HG03460 (cell line): ENCODE results near the gene STOX1.
A peak's percentile ranks its signal among the peaks of the same experiment; 100 is the strongest.
"Not testable (repeated sequence)": the region's sequence is repeated elsewhere in the genome, so short reads cannot be mapped to it uniquely, and the experiment has no call there.

ENCODE experiments used
- ATAC-seq: cut with Tn5 transposase; IDR thresholded peaks from one replicate; pipeline ENCODE4 v1.9.1; 2021; ENCODE audit not compliant: unreplicated experiment

The STOX1 gene

DNA sequence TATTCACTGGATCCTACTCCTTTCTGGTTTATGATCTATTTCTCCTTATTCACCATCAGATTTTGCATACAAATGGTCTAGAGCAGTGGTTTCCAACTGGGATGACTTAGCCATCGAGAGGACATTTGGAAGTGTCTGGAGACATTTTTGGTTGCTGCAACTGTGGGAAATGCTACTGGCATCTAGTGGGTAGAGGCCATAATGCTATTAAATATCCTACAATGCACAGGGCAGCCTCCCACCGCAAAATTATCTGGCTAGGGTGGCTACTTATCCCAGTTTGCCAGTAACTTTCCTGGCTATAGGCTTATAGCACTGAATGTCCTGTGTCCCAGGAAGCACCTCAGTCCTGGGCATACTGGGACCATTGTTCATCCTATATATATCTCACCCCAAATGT, 52.3 kb downstream of the STOX1 start:
- no peak for ATAC-seq

DNA sequence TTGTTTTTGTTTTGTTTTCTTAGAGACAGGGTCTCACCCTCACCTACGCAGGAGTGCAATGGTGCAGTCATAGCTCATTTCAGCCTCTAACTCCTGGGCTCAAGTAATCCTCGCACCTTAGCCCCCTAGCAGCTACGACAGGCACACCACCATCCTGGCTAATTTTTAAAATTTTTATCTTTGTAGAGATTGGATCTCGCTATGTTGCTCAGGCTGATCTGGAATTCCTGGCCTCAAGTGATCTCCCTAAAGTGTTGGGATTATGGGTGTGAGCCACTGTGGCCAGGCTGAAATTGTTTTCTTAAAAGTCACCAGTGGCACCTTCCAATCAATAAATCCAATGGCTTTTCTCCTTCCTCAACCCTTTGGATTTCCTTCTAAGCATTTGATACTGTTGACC, 52.9 kb downstream of the STOX1 start:
- ATAC-seq, result no peak

DNA sequence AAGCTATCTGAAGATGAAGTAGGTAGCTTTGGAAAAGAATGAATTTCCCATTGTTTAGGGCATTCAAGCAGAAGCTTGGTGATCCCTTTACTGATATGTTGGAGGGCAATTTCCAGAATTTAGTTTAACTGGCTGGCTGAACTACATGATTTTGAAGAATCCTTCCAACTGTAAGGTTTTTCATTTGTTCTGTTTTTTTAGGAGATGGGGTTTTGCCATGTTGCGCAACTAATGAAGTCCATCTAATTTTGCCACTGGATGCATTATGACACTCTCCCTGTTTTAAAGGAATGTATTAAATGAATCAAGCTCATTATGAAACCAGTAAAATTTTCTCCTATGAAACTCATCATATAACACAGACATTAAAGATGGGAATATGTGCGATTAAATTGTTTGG, 67.7 kb downstream of the STOX1 start:
- ATAC-seq, result no peak

GRCh38 chr10:68897336-68897741, 70.0 kb downstream of the STOX1 start:
- no peak for ATAC-seq

GRCh38 chr10:68899186-68899745, 71.9 kb downstream of the STOX1 start:
- no peak for ATAC-seq

GRCh38 chr10:68900427-68901104, 73.2 kb downstream of the STOX1 start:
- ATAC-seq, result peak; percentile 29

DNA sequence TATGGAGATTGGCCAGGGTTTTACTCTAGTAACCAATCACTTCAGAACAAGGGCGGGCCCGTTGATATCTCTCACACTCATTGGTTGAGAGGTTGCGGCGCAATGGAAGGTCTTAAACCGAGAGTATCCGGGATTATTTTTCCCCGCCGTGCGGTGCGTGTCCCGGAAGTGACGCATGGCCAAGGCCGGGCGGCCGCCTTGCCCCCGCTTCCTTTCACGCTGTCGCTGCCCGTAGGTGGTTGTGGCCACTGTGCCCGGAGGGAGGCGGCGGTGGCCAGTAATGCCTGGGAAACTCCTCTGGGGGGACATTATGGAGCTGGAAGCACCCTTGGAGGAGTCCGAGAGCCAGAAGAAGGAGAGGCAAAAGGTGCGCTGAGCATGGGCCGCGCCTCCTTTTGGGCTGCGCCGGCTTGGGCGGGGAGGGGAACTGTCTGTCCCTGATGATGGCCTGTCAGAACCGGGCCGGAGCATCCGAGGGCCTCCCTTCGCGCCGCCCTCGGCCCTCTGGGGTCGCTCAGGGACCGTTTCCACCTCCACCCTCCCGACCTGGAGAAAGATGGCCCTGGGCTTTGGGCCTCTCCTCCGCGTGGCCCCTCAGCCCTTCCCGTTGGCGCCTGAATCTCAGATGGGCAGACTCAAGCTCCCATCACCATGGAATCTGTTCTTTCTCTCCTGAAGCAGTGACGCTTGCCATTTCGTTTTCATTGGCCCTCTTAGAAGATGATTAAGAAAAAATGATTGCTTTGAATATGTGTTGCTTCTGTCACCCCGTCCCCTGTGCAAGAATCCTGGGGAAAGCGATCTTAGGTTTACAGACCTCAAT, 74.0 kb downstream of the STOX1 start, which contains the start of gene DDX50:
TSS of gene DDX50 (plus strand) at position 211 of the 823 bp plus-strand sequence. CDS start at position 281, 70 bp downstream.
- peak; percentile 97 for ATAC-seq

DNA sequence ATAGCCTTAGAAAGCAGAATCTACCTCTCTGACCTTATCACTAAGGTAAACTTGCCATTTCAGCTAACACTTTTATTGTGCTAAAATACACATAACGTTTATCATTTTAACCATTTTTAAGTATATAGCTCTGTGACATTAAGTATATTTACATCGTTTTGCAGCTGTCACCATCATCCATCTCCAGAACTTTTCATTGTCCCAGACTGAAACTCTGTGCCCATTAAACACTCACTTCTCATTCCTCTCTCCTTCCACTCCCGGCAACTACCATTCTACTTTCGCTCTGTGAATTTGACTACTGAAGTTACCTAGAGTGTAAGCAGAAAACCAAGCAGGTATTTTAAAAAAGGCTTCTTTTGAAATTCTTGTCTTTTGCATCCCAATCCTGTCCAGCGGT, 75.1 kb downstream of the STOX1 start:
- no peak for ATAC-seq

- ATAC-seq, result no peak
Measured at GRCh38 chr10:68924593-68924992, 97.3 kb downstream of the STOX1 start.

GRCh38 chr10:68925489-68925888, 98.2 kb downstream of the STOX1 start:
- no peak for ATAC-seq

DNA sequence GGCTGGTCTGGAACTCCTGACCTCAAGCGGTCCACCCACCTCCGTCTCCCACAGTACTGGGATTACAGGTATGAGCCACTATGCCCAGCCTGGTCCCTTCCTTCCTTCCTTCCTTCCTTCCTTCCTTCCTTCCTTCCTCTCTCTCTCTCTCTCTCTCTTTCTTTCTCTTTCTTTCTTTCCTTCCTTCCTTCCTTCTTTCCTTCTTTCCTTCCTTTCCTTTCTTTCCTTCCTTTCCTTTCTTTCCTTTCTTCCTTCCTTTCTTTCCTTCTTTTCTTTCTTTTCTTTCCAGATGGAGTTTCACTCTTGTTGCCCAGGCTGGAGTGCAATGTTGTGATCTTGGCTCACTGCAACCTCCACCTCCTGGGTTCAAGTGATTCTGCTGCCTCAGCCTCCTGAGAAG, 101.8 kb downstream of the STOX1 start:
- ATAC-seq, result not testable (repeated sequence)

DNA sequence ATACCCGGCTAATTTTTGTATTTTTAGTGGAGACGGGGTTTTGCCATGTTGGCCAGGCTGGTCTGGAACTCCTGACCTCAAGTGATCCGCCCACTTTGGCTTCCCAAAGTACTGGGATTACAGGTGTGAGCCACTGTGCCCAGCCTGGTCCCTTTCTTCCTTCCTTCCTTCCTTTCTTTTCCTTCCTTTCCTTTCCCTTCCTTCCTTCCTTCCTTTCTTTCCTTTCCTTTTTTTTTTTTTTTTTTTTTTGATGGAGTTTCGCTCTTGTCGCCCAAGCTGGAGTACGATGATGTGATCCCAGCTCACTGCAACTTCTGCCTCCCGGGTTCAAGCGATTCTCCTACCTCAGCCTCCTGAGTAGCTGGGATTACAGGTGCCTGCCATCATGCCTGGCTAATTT, 102.6 kb downstream of the STOX1 start:
- ATAC-seq, result not testable (repeated sequence)

GRCh38 chr10:68932860-68933259, 105.5 kb downstream of the STOX1 start:
- ATAC-seq, result not testable (repeated sequence)

GRCh38 chr10:68934994-68935393, 107.7 kb downstream of the STOX1 start:
- ATAC-seq, result no peak

DNA sequence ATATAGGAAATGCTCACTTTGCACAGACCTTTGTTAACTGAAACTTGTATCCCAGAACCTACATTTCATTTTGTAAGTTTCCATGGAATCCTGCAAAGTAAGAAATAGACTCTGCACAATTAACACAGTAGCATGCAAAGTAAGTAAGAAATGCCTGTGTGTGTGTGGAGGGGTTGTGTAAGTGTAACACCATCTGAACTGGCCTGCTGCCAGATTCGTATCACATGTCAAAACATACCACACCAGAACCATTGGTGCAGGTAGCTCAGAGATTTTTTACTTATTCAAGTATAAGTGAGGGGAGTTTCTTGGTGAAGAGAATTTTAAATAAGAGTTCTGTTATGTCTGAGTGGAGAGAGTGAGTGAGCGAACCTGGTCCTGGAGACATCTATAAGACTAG, 110.8 kb downstream of the STOX1 start:
- ATAC-seq, result no peak

- ATAC-seq, result no peak
Measured at GRCh38 chr10:68938884-68939283, 111.6 kb downstream of the STOX1 start.

DNA sequence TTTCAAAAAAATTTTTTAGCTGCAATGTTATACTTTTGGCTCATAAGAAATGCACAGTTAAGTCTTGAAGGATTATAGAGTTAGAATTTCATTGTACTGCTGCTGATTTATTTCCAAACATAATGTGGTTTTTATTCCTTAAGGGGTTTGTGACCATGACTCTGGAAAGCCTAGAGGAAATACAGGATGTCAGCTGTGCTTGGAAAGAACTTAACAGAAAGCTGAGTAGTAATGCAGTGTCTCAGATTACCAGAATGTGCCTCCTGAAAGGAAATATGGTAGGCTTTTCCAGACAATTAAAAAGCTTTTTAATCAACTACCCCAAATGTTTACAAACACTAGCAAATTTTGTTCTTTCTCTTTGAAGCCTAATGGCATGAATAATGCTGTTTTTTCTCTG, 113.6 kb downstream of the STOX1 start:
- ATAC-seq, result not testable (repeated sequence)
